Measurements from ENCODE around the gene NMNAT2. TPM values are rescaled to one million over a fixed set of nuclear protein-coding genes. Genes with fewer than 3 reads are reported as not detected.

NMNAT2 gene
- total RNA-seq, 1 donor from 2014 or later: 0.50 TPM

DNA sequence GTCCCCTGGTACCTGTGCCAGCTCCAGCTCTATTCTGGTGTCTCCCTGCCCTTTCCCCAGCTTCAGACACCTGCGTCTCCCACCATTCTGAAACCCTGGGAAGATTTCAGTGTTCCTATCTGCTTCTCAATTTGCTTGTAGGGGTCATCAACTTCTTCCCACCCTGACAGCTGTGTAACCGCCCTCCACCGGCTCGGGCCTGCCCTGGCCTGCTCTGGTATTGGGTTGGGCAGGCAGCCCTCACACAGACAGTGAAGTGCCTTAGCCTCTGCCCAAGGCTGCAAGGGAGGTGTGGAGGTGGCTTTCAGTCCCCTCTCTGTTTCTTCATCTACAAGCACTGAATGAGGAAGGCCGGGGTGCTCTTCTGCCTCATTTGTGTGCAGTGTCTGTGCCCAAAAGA, 134.9 kb downstream of the NMNAT2 start:
- Histone ChIP-seq H3K4me3 (ENCODE audit: insufficient read depth, low read depth, low read length) (no peak overlapping the region), H3K36me3 (ENCODE audit: insufficient read depth, low read length) (no peaks in the 10 kb centered on the region), H3K27ac (ENCODE audit: low read depth, low read length) (no peak overlapping the region), H3K4me2 (ENCODE audit: low read length) (no peak overlapping the region), H3K9me3 (ENCODE audit: insufficient read depth, low read depth, low read length) (no peaks in the 10 kb centered on the region), H2AFZ (ENCODE audit: low read depth, low read length) (no peak overlapping the region), H4K20me1 (ENCODE audit: insufficient read depth, low read length) (no peaks in the 10 kb centered on the region), H3K79me2 (ENCODE audit: insufficient read depth, low read length) (no peaks in the 10 kb centered on the region), H3K9ac (ENCODE audit: low read length) (no peak overlapping the region), H3K4me1 (ENCODE audit: insufficient read depth, low read length) (peaks cover 34% of the 10 kb centered on the region), H3K27me3 (ENCODE audit: insufficient read depth, low read length) (no peaks in the 10 kb centered on the region)
- FAIRE-seq (no peak), DNase-seq (ENCODE audit: low read depth) (no peak)
- H3K27me3 Mint-ChIP-seq (ENCODE audit: low read depth, unreplicated experiment): peaks cover 13% of the 10 kb centered on the region
- peaks cover 14% of the 10 kb centered on the region for H3K4me1 Mint-ChIP-seq (ENCODE audit: low read depth, unreplicated experiment)
- no peaks in the 10 kb centered on the region for H3K9me3 Mint-ChIP-seq (ENCODE audit: unreplicated experiment)
- no peak overlapping the region for H3K27ac Mint-ChIP-seq (ENCODE audit: unreplicated experiment)
- TF ChIP-seq, protein P1, sequence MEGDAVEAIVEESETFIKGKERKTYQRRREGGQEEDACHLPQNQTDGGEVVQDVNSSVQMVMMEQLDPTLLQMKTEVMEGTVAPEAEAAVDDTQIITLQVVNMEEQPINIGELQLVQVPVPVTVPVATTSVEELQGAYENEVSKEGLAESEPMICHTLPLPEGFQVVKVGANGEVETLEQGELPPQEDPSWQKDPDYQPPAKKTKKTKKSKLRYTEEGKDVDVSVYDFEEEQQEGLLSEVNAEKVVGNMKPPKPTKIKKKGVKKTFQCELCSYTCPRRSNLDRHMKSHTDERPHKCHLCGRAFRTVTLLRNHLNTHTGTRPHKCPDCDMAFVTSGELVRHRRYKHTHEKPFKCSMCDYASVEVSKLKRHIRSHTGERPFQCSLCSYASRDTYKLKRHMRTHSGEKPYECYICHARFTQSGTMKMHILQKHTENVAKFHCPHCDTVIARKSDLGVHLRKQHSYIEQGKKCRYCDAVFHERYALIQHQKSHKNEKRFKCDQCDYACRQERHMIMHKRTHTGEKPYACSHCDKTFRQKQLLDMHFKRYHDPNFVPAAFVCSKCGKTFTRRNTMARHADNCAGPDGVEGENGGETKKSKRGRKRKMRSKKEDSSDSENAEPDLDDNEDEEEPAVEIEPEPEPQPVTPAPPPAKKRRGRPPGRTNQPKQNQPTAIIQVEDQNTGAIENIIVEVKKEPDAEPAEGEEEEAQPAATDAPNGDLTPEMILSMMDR (IDR thresholded peaks at IDR 0.05; ENCODE audit: insufficient read depth, low read depth, low read length): no peak
- no peak for TF ChIP-seq EZH2 (IDR thresholded peaks at IDR 0.05; ENCODE audit: insufficient read depth, low read length)
- no peak overlapping the region for H3K4me3 Mint-ChIP-seq (ENCODE audit: unreplicated experiment)
- peaks cover 2% of the 10 kb centered on the region for H3K36me3 Mint-ChIP-seq (ENCODE audit: low read depth, unreplicated experiment)

DNA sequence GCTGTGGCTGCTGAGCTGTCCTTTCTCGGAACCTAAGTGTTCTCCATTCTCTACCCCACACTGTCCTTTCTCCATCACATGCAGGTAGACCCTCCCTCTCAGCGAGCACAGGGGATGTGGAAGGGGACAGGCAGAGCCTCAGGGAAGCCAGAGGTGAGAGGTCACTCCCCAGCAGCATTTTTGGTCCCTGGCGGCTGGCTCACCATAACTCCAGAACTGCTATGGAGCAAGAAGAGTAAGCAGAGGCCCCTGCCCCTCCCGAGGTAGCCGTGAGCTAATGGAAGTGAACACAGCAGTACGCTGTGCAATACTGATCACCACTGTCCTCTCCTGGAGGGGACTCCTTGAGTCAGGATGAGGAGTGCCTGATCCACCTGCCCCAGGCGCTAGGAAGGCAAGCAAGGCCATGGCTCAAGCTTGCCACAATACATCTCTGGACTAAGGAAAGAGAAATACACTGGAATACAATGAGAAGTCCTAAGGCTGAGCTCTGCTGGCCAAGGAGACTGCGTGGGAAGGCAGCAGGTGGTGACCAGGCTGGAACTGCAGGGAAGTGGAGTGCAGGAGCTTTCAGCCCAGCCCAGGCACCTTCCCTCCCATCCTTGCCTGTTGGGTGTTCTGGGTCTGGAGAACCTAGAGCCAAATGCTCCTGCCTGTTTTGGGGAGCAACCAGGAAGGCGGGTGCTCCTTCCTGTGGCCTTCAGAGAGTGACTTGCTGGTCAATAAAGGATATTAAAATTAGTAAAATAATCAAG, 135.9 kb downstream of the NMNAT2 start:
- no peaks in the 10 kb centered on the region for H3K9me3 Mint-ChIP-seq (ENCODE audit: unreplicated experiment)
- Histone ChIP-seq H4K20me1 (ENCODE audit: insufficient read depth, low read length) (no peaks in the 10 kb centered on the region), H3K4me2 (ENCODE audit: low read length) (peak overlapping the region; percentile 24), H3K4me1 (ENCODE audit: insufficient read depth, low read length) (peaks cover 34% of the 10 kb centered on the region), H3K4me3 (ENCODE audit: insufficient read depth, low read depth, low read length) (no peak overlapping the region), H3K79me2 (ENCODE audit: insufficient read depth, low read length) (no peaks in the 10 kb centered on the region), H3K27me3 (ENCODE audit: insufficient read depth, low read length) (no peaks in the 10 kb centered on the region), H3K9ac (ENCODE audit: low read length) (no peak overlapping the region), H2AFZ (ENCODE audit: low read depth, low read length) (peak overlapping the region; percentile 35), H3K27ac (ENCODE audit: low read depth, low read length) (no peak overlapping the region), H3K36me3 (ENCODE audit: insufficient read depth, low read length) (no peaks in the 10 kb centered on the region), H3K9me3 (ENCODE audit: insufficient read depth, low read depth, low read length) (no peaks in the 10 kb centered on the region)
- peaks cover 13% of the 10 kb centered on the region for H3K27me3 Mint-ChIP-seq (ENCODE audit: low read depth, unreplicated experiment)
- H3K36me3 Mint-ChIP-seq (ENCODE audit: low read depth, unreplicated experiment): peaks cover 2% of the 10 kb centered on the region
- no peak overlapping the region for H3K4me3 Mint-ChIP-seq (ENCODE audit: unreplicated experiment)
- TF ChIP-seq EZH2 (IDR thresholded peaks at IDR 0.05; ENCODE audit: insufficient read depth, low read length): no peak
- TF ChIP-seq, protein P1 (IDR thresholded peaks at IDR 0.05; ENCODE audit: insufficient read depth, low read depth, low read length): no peak
- peaks cover 22% of the 10 kb centered on the region for H3K4me1 Mint-ChIP-seq (ENCODE audit: low read depth, unreplicated experiment)
- no peak for FAIRE-seq
- no peak overlapping the region for H3K27ac Mint-ChIP-seq (ENCODE audit: unreplicated experiment)
- no peak for DNase-seq (ENCODE audit: low read depth)

DNA sequence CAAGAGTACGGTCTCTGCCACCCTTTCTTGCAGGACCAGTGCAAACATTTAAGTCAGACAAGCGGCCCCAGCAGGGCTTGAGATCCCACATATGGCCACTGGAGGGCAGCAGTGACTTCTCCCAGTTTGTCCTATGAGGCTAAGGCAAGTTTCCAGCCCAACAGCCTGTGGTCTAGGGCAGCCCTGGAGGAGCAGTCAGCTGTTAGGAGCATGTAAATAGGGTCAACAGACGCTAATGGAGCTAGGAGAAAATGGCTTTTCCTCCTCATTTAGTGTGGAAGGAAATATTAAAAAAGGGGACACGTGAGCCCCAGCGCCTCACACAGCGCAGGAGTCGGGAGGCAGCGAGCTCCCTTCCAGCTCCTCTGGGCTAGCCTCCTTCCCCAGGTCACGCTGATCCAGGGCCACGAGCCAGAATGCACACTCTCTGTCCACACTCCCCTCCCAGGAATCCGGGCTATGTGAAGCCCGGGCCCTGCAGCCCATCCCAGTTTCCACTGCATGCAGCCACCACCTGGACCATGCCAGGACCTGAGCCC, 136.6 kb downstream of the NMNAT2 start:
- TF ChIP-seq, protein P1 (IDR thresholded peaks at IDR 0.05; ENCODE audit: insufficient read depth, low read depth, low read length): peak; percentile 92
- no peak for TF ChIP-seq EZH2 (IDR thresholded peaks at IDR 0.05; ENCODE audit: insufficient read depth, low read length)
- Histone ChIP-seq H3K27ac (ENCODE audit: low read depth, low read length) (no peak overlapping the region), H3K4me1 (ENCODE audit: insufficient read depth, low read length) (peaks cover 29% of the 10 kb centered on the region), H3K9ac (ENCODE audit: low read length) (no peak overlapping the region), H3K79me2 (ENCODE audit: insufficient read depth, low read length) (no peaks in the 10 kb centered on the region), H3K9me3 (ENCODE audit: insufficient read depth, low read depth, low read length) (no peaks in the 10 kb centered on the region), H3K4me2 (ENCODE audit: low read length) (peak overlapping the region; percentile 24), H3K4me3 (ENCODE audit: insufficient read depth, low read depth, low read length) (no peak overlapping the region), H3K27me3 (ENCODE audit: insufficient read depth, low read length) (no peaks in the 10 kb centered on the region), H3K36me3 (ENCODE audit: insufficient read depth, low read length) (no peaks in the 10 kb centered on the region), H2AFZ (ENCODE audit: low read depth, low read length) (peak overlapping the region; percentile 35), H4K20me1 (ENCODE audit: insufficient read depth, low read length) (no peaks in the 10 kb centered on the region)
- Mint-ChIP-seq H3K4me1 (ENCODE audit: low read depth, unreplicated experiment) (peaks cover 22% of the 10 kb centered on the region), H3K9me3 (ENCODE audit: unreplicated experiment) (no peaks in the 10 kb centered on the region), H3K36me3 (ENCODE audit: low read depth, unreplicated experiment) (peaks cover 2% of the 10 kb centered on the region), H3K27ac (ENCODE audit: unreplicated experiment) (peak overlapping the region; percentile 18), H3K27me3 (ENCODE audit: low read depth, unreplicated experiment) (peaks cover 13% of the 10 kb centered on the region), H3K4me3 (ENCODE audit: unreplicated experiment) (no peak overlapping the region)
- DNase-seq (ENCODE audit: low read depth) (peak; percentile 82), FAIRE-seq (peak; percentile 62)
